Measurements from ENCODE around the gene CAMK2A.

CAMK2A gene

DNA sequence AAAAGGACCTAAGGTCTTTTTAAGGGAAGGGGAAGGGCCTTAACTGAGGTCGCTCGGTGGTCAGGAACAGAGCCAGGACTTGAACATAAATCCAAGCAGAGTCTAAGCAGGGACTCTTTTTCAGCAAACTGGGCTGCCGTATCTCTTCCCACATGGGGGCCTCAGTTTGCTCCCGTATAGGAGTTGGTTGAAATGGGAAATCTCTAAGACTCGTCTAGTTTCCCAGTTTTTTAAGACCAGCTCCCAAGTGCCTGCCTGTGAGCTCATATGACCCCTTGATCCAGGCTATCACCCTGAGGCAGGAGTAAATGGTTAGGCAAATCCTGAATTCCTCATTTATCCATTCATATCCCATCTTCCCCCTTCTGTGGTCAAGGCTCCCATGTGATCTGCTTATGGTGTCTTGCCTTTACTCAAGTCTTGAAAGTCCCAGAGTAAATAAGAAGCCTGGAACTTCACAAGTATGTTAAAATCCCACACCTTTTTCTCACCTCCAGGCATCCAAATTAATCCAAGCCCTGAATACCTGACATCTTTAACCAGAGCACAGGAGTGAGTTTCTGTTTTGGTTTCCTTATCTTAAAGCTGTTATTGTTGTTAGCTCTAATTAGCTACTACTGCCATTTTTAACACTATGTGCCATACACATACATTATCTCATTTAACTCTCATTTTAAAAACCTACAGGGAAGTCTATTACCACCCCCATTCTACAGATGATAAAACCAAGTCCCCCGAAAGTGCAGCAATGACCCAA is 10.2 kb upstream of the CAMK2A start:
- DNase-seq = no peak

DNA sequence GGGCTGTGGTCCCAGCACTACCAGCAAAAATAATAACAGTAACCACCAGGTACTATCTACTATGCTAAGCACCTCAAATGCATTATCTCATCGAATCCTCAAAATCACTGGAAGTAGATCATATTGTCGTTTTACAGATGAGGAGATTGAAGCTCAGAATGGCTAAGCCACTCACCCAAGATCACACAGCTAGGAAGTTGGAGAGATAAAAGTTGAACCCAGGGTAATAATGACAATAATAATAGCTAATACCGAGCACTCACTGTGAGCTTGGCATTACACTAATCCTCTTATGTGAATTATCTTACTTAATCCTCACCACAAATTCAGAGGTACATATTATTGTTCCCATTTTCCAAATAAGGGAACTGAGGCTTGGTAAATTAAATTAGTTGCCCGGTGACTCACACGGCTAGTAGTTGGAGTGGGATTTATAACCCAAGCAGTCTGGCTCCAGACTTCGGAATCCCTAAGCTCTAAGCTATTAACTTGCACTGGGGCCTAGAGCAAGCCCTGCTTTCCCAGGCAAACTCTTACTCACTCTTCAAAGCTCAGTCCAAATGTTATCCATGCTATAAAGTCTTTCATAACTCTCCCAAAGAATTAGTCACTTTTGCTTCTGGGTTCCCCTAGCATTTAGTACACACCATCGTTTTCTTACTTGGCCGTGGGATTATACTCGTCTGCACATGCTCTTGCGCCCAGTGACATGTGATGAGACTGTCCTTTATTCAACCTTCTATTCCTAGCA is 9.3 kb upstream of the CAMK2A start:
- no peak for DNase-seq

DNA sequence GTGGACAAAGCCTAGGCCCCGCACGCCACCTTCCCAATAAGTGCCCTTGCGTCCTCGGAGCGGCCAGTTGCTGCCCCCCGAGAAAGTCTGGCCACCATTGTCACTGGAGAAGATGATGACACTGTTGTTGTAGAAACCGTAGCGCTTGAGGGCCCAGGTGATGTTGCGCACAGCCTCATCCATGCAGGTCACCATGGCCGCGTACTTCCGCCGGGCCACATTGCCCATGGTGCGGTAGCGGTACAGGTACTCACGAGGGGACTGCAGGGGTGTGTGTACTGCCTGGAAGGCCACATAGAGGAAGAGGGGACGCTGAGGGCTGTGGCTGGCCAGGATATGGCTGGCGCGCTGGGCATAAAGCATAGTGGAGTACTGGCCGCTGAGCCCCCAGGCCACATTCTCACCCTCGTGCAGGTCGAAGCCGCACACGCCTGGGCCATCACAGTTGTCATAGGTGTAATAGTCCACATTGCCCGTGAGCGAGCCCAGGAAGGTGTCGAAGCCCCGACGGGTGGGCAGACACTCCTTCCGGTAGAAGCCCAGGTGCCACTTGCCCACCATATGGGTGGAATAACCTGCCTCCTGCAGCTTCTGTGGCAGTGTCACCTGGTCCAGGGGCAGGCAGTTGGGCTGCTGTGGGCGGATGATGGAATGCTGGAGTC is 8.5 kb upstream of the CAMK2A start:
- no peak for DNase-seq

DNA sequence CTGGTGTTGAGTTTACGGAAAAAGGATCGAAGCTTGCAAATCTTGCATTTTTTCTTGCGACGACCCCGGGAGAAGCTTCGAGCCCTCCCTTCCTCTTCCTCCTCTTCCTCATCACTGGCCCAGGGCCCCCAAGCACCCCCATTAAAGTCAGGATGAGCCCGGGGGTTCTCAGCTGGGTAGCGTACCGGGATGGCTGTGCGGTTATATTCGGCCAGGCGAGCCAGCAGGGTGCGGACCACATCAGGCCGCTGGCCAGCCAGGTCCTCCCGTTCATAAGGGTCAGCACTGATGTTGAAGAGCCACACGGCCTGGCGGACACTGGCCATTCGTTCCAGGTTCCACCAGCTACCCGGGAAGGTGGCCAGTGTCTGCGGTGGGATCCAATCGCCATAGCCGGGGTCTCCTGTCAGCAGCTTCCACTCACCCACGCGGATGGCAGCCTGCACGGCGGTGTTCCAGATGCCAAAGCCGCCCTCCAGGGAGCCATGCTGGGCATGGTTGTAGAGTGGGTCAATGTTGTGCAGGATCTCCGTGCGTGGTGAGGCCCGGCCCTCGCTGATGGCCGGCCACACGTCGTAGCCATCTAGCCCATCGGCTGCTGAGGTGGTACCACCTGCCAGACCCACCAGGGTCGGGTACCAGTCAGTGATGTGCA is 7.8 kb upstream of the CAMK2A start:
- no peak for DNase-seq

DNA sequence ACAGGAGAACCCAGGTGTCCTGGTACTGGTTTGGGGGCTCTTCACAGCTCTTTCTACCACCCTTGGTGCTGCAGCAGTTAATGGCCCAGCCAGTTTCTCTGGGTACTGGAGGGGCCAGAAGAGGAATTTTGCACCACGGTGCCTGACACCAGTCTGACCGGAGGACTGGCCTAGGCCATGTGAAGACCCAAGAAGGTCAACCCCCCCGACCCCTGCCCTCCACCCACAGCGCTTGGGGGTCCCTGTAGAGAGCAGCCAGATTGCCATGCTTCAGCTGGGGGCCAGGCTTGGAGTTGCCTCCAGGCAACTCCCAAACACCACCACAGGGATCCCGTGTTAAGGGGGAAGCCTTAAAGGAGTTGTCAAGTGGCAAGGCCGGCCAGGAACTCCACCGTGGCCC is 6.9 kb upstream of the CAMK2A start:
- no peak for DNase-seq

DNA sequence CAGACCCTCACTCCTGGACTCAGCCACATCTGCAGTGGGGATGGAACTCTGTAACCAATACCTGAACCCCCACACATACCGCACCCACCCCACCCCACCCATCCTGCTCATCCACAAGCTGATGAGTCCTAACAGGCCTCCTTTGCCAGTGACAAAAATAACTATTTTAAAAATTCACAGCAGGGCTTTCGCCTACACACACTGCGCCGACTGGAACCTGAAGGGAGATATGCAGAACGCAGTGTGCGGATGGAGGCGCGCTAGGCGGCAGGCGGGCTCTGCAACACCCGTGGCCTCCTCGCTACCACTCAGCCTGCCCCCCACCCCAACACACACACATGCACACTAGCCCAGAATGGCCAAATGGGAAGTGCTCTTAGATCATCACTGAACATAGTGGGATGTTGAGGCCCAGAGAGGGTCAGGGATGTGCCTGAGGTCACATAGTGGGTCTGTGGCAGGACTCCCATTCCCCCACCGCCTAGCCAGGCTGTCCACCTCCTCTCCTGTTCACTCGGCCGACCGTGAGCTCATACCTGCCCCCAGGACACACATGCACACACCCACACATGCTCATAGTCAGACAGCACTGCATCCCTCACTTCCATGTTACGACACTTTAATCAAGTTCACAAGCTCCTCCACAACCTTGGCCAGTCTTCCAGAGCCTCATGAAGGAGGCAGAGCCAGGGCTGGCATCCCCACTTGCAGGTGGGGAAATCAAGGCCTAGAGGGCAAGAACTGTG is 6.3 kb upstream of the CAMK2A start:
- no peak for DNase-seq

DNA sequence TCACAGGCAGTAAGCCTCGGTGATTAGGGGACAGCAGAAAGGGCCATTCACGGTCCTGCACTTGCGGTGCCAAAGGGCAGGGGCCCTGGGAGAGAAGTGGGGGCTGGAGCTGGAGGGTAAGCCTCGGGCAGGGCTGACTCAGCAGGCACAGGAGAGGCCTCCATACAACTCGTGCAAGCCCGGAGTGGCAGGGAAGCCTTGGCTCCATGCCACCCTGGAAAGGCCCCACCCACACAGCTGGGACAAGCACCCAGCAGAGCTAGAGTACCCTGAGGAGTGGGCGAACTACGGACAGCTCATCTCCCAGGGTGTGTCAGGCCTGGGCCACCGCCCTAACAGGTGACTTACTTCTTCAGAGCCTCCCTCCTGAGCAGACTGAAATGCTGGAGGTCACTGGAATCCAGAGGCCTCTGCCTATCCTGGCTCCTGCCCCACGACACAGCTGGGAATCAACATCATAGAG is 5.6 kb upstream of the CAMK2A start:
- peak in 1 of 2 experiments; percentile 20 for DNase-seq

DNA sequence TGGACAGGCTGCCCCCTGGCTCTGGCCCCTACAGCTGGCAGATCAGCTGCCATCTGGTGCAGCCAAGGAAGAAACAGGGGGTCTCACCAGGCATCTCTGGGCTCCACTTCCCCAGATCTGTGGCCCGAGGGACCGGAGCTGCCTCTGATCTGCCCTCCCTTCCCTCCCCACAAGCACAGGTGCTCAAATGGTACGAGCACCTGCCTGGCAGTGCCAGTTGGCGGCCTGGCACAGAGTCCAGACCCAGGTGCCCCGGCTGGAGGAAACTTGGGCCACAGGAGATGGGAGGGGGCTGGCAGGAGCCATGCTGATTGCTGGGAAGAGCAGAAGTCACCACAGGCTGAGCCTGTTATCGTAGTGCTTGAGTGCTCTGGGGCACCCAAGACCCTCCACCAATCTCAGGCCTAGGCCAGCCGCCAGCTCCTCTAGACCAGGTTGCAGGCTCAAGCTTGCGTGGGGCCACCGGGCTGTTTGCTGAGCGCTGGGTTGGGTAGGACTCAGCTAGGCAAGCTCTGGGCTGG is 5.0 kb upstream of the CAMK2A start:
- DNase-seq = no peak

DNA sequence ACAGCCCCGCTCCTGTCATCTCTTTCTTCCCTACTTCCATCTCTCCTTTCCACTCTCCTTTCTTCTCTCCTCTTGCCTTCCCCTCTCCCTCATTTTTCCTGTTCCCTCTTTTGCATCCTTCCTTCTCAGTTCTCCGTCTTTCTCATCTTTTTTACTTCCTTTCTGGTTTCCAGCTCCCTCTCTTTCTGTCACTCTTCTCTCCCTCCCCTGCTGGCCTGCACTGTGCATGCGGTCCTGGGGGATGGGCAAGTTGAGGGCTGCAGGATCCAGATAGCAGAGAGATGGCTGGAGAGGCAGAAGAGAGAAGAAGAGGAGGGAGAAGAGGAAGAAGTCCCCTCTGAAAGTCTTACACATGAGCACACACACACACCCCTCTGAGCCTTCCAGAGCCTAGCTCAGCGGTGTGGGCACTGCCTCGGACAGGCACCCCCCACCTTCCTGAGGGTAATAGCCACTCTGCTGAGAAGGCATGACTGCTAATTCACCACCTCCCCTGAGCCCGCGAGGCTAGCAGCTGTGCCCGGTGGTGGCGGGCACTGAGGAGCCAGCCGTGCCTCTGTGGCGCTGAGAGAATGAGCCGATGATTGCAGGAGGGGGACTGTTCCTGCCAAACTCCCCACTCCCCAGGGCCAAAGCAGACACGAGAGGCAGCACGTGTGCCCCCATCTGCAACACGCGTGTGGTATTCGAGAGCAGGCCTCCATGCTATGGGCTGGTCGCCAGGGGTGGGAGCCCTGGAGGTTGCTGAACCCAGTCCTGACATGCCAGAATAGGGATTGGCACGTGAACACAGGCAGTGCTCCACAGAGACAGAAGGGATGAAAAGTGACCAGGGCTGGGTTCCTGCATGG is 3.7 kb upstream of the CAMK2A start:
- no peak for DNase-seq

DNA sequence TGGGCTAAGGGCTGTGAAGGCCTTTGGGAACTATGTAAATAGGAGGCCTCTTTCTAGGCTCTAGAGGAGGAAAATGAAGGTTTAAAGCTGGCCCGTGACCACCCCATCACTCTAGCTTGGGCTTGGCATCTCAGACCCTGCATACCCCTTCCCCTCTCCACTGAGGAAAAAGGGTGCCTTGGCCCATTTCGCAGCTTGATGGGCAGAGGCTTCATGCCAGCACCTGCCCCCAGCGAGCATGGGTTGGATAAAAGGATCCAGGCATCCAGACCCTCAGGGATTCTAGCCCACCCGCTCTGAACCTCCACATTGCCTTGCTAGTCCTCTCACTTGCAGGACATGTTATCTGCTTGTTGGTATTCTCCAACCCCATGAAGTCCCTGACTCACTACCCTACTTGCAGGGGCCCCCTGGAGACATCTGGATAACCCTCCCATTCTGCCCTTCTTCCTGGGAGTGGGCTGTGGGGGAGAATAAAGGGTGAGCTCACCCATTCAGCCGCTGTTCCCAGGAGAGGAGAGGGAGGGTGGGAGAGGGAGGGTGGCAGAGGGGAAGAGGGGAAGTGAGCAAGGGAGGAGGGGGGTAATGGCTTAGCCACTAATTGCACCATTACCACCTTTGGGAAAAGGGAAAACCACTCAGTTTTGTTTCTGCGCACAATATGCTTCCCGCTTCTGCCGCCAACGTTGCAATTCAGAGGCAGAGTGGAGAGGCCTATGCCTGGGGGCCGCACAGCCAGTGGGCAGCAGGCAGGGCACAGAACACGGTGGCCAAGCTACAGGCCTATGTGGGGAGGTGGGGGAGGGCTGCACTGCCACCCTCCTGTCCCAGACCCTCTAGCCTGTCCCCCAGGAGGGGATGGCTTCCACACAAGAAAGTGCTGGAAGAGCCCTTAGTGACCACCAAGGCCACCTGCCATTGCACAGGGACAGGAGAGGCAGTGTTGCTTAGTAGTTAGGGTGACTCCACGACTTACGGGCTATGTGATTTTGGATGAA is 2.1 kb upstream of the CAMK2A start:
- no peak for DNase-seq

DNA sequence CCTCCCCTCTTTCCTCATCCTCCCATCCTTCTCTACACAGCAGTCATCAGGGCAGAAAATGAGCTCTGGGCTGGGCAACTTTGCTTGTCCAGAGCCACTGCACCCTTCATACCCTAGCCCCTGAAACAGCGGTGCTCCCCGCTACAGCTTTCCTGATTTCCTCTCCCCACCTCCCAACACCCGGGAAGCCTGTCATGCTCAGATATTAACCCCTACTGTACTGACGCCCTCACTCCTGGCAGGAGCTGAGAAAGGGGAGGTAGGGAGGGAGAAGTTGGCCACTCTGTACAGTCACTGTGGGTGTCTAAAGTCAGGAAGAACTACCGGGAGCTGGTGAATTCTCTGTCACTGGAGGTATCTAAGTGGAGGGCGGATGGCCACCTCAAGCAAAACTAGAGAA is 782 bp downstream of the CAMK2A start:
- DNase-seq = no peak

DNA sequence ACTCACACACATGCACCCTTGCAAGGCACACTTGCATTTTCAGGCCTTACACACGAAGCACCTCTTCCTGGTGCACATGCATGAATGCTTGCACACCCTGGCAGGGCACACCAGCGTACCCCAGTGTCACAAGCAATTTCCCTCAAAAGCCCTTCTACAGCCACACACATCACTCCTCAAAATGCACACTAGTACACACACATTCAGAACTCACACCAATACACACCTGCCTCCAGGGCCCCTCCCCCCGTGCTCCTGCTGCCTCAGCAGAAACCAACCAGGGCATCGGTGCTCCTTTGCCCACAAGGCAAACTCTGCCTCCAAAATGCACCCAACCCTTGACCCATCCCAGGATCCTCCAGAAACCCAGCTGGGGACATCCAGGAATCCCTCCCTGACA is 1.2 kb downstream of the CAMK2A start:
- no peak for DNase-seq

DNA sequence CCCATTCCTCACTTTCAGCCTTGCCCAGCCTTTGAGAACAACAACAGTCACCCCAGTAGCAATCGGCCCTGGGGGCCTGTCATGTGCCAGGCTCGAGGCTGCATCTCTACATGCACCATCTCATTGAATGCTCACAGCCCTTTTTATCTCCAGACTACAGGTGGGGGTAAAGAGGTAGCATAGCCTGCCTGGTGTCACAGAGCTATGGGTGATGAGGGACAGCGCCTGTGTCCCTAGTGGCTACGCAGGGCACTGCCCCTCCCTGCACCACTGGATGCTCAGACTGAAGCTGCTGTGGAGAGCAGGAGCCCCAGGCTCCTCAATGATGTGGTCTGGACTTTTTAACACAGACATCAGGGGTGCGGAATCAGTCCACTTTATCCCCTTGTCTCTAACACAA is 2.8 kb downstream of the CAMK2A start:
- no peak for DNase-seq

DNA sequence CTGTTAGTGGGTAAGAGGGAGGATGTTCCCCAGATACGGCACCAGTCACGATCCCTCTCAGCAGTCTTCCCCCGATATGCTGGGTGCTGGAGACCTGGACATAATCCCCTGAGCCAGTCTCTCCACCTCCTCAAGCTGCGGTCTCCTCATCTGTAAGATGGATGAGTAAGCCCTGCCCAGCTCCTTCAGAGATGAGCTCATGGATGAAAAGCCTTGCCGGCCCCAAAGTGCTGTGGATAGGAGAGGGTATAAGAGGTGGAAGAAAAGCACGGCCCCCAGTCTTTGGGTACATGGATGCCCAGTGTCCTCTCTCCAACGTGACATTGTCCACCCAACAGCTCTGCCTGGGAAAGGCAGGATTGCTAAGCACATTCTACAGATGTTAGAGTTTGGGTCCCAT is 4.5 kb downstream of the CAMK2A start:
- no peak for DNase-seq

DNA sequence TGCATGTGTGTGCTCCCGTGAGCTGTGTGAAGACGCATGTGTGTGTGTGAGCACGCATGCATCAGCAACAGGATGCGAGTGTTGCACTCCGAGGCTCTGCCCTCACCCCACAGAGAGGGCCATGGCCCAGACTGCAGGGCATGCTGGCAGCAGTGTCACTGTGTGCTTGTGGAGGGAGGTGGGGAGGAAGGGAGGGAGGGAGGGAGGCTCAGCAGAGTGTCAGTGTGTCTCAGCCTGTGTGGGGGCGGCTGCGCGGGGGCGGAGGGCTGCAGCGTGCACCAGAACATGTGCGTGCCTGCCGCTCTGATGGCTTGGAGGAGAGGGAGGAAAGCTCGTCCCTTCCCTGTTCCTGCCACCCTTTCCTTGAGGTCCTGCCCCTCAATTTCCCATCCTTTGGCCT is 5.3 kb downstream of the CAMK2A start:
- DNase-seq = no peak

DNA sequence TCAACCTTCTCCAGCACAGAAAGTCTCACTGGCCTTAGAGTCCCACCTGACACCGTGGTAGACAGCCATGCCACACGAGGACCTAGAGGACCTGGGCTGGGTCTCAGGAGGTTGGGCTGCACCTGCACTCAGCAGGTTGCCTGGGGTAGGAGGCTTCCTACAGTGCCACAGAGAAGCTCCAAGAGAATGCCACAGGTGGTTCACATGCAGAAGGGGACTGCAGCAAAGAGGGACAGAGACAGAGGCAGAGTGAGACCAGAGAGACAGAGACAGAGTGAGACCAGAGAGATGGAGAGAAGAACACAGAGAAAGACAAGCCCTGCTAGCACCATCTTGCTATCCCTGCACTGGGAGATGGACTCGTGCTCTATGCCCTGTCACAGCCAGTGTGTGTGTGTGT is 5.7 kb downstream of the CAMK2A start:
- no peak for DNase-seq

DNA sequence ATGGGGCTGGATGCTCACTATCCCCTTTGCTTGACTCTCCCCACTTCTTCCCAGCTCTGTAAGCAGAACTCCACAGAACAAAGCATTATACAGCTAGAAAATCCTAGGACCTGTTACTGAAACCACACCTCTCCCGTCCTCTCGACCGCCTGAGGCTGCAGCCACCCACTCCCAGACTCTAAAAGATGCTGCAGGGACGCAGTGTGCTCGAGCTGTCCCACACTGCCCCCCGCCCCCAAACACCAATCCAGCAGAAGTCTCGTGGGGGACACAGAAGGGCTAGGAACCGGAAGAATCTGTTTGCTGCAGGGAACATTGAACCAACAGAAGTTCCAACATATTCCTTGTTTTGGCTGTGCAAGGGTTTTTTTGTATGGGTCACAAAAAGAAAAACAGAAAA is 7.6 kb downstream of the CAMK2A start:
- no peak for DNase-seq

DNA sequence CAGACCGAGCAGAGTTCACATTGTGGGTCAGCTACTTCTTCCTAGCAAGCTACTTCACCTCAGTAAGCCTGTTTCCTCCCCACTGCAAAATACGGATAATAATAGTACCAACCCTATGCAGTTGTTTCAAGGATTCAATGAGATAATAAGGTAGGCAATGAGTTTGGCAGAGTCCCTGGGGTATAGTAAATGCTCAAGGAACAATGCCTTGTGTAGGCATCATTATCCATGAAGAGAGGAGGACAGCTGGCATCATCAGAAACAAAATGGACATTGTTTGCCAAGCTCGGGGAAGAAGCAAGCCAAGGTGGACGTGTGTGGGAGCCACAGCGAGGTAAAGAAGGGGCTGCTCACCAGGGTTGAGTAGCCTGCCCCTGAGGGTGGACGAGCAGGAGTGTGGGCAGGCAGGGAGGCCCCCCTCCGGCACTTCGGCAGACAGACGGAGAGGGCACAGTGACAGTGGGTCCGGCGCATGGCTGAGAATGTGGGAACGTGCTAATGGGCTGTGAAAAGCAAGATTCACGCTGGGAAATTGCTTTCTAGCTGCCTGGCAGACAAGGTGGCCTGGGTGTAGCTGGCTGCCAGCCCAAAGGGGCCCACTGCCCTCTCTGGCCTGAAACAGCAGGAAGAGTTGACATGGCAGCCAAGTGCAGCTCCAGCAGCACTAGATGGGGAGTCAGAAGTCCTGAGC is 10.1 kb downstream of the CAMK2A start:
- no peak for DNase-seq

DNA sequence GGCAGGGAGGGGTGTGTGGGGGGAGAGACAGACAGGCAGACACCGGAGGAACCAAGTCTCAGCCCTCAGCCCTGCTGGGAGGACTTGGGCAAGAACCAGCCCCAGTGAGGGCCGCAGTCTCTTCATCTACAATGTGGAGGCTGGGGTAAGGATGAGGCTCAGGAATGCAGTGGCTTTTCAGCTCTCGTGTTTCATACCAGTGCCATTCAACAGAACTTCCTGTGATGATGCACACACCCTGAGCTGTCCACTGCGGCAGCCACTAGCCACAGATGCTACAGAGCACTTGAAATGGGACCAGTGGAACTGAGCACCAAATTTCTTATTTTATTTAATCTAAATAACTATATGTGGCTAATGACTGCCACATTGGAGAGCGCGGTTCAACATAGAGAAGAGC is 10.7 kb downstream of the CAMK2A start:
- no peak for DNase-seq
